Activated CD8-positive, alpha-beta memory T cell treated with anti-CD3 and anti-CD28 coated beads for 48 hours (primary cell): Measurements from ENCODE around the gene TFCP2L1.

ENCODE experiments used
- DNase-seq, 3 experiments: peaks; one replicate each; pipeline ENCODE4 v3.0.0-alpha.2; 2020; ENCODE audit warnings: low read depth in 2 of 3, low spot score in 2 of 3

Gene TFCP2L1

GRCh38 chr2:121179467-121179866 lies 105.5 kb downstream of the TFCP2L1 start:
- no peak for DNase-seq

- DNase-seq, result no peak
Observed at GRCh38 chr2:121178730-121179129, 106.3 kb downstream of the TFCP2L1 start.

- DNase-seq, result no peak
Observed at GRCh38 chr2:121177896-121178295, 107.1 kb downstream of the TFCP2L1 start.

- DNase-seq, result no peak
Observed at GRCh38 chr2:121175326-121175725, 109.7 kb downstream of the TFCP2L1 start.

- no peak for DNase-seq
Observed at GRCh38 chr2:121173806-121174205, 111.2 kb downstream of the TFCP2L1 start.

GRCh38 chr2:121173112-121173511 lies 111.9 kb downstream of the TFCP2L1 start:
- DNase-seq, result no peak

GRCh38 chr2:121172456-121172855 lies 112.5 kb downstream of the TFCP2L1 start:
- no peak for DNase-seq

- DNase-seq, result no peak
Observed at GRCh38 chr2:121171625-121172119, 113.3 kb downstream of the TFCP2L1 start.

- no peak for DNase-seq
Observed at GRCh38 chr2:121170577-121170976, 114.4 kb downstream of the TFCP2L1 start.

- no peak for DNase-seq
Observed at GRCh38 chr2:121167411-121167810, 117.6 kb downstream of the TFCP2L1 start.
